GM18868 (cell line): Measurements from ENCODE around the gene POMC.
"Not testable (repeated sequence)": the region's sequence is repeated elsewhere in the genome, so short reads cannot be mapped to it uniquely, and the experiment has no call there.

Experiments
- ATAC-seq: cut with Tn5 transposase; IDR thresholded peaks from one replicate; pipeline ENCODE4 v1.9.1; 2021; ENCODE audit warnings: mild to moderate bottlenecking, moderate library complexity; ENCODE audit not compliant: unreplicated experiment

POMC gene

GRCh38 chr2:25168256-25169072 lies at the start of gene POMC:
Gene POMC (minus strand): TSS chr2:25168580. CDS start chr2:25164772, 3,808 bp downstream.
- ATAC-seq, result peak; percentile 39

GRCh38 chr2:25218100-25218499 lies 49.7 kb upstream of the POMC start:
- ATAC-seq, result no peak

DNA sequence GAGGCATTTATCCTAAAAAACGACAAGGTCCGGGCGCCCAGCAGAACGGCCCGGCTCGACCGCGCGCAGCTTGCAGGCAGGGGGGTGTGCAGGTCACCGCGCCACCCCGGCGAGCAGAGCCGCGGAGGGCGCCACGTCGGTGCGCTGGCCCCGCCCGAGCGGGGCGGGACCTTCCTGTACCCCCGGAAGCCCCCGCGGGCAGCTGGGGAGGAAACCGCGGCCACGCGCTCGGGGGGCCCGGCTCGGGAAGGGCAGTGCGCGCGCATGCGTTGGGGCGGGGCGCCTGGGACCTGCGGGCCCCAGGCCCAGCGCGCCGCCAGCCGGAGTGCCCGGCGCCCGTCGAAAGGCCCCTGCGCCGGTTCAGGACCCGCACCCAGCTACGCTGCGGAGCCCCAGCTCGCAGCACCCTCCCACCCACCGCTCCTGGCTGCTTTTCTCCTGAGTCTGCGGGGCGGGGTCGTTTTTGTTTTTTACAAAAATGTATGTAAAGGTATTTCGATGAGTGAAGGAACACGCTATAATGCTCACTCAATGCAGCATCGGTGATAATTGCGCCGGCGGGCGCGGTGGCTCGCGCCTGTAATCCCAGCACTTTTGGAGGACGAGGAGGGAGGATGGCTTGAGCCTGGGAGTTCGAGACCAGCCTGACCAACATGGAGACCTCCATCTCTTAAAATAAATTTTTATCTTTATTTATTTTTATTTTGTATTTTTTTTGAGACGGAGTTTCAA lies 47.7 kb upstream of the POMC start:
- peak; percentile 77 for ATAC-seq

DNA sequence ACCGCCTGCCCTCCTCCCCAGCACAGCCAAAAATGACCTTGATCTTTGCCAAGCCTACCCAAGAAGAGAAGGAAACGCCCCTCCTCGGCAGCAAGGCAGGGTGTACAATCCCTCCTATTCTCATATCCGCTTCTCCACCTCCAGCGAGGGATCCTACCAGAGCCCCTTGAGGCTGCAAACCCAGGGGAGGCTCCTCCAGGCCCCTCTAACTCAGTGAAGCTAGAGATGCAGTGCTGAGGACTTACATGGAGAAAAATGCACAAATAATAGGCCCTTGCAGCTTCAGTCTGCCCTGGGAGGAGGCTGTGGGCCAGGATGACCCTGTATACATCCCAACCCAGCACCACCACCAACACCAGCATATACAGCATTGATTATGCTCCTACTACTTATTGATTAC lies 46.9 kb upstream of the POMC start:
- ATAC-seq, result no peak

DNA sequence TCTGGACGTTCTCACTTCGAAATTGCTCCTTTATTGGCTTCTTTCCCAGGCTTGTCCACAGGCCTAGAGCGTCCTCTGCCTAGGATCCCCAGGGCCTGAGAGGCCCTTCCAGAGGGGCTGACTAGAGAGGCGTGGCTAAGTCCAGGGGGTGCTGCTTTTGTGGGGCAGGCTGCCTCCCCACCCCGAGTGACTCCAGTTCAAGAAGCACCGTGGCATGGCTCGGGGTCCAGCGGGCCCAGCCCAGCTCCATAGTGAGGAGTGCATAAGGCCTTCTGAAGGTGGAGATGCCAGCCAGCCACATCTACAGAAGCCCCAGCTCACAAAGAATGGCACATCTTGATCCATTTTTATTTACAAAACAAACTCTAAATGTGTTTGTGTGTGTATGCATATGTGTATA lies 44.8 kb upstream of the POMC start:
- ATAC-seq, result no peak

DNA sequence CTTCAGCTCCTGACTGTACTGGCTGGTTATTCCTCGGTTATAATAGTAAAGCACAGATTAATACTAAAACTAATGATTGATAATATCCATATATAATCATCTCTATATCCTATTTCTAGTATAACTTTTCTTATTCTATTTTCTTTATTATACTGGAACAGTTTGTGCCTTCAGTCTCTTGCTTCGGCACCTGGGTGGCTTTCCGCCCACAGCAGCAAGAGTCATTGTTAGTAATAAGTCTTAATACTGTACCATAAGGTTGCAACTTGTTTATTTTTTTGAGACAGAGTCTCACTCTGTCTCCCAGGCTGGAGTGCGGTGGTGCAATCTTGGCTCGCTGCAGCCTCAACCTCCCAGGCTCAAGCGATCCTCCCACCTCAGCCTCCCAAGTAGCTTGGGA lies 42.5 kb upstream of the POMC start:
- ATAC-seq, result not testable (repeated sequence)

DNA sequence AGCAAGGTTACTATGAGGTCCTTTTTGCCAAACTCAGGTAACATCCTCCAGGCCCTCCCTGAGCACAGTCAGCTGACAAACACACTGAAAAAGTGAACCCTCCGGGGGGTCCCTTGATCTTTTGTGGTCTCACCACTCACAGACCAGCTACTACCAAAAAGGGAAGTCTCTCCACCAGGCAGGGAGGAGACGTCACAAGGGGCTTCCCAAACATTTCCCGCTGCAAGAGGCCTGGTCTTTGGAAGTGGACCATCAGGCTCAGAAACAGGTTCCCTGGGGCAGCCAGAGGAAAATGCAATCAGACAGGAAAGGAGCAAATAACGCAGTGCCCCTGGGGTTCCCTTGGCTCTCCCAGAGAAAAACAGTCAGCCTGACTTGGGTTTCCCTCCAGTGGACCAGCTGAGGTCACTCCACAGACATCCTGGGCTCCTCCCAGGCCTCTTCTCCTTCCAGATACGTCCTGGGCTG lies 38.7 kb upstream of the POMC start:
- ATAC-seq, result no peak

DNA sequence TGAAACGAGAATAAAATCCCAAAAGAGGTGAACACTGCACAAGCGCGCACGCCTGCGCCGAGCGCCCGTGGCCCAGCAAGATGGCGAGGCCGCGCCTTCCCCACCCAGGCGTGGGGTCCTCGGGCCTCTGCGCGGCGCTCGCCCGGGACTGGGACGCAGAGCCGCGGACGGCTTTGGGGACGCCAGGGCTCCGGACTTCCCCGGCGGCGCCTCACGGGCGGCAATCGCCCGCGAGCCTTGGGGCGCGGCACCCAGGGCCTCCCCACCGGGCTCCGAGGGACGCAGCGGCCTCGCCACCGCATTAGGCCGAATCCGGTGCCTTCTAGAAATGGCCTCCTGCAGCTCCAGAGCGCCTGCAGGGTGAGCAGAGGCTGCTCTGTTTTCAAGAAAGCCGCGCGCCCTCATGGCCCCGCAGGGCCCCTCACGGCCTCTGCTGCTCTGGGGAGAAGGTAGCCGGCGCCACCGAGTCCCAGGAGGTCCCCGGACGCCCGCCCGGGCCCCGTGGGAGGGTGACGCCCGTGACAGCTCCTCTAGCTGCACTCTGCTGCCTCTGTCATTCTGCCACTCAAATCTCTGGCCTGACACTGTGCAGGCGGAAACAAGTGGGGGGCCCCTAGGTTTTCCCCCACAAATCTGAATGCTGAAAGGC lies 35.9 kb upstream of the POMC start:
- no peak for ATAC-seq

DNA sequence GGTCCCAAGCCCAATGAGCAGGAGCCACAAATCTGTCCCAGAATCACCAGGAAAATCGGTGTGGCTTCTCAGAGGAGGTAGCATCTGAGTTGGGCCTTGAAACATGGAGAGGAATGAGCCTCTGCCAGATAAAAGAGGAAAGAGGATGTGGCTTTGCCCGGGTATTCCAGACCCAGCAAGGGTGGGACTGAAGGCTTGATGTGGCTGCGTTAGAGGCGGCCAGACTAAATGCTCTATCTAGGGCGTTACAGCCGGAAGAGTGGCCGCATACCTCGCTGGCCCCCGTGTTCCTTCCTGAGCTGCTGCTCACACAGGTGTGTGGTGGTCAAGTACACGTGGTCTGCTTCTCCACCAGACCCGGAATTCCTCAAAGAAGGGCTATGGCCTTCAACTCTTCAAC lies 33.9 kb upstream of the POMC start:
- no peak for ATAC-seq

GRCh38 chr2:25201794-25202193 lies 33.4 kb upstream of the POMC start:
- ATAC-seq, result no peak

DNA sequence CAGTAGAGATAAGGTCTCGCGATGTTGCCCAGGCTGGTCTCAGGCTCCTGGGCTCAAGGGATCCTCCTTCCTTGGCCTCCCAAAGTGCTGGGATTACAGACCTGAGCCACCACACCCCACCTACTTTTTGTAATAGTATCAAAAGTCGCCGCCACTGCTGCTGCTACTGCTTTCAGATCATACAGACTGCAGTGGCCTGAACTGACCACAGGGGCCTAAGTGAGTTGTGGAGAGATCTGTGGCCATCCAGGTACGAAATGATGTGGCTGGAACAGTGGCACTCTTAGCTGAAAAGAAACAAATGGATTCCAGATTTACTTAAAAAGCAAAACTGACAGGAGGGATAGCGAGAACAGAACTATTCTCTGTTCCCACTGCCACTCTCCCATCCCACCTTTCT lies 32.9 kb upstream of the POMC start:
- no peak for ATAC-seq

DNA sequence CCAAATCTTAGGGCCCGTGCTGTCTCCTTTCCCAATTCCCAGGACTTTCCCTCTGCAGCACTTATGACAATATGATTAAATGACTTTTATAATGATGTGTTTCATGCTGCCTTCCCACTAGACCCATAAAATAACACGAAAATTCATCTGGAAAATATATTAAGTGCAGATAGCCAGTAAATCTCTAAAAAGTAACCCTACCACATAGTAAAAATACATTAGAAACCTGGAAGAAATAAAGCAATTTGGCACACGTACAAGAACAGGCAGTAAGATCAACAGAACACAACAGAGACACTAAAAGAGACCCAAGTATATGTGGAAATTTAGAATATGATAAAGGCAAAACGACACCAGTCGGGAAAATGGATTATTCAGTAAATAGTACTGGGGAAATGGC lies 30.2 kb upstream of the POMC start:
- no peak for ATAC-seq

GRCh38 chr2:25198209-25198525 lies 29.8 kb upstream of the POMC start:
- ATAC-seq, result no peak

- no peak for ATAC-seq
Measured at GRCh38 chr2:25197336-25198208, 29.2 kb upstream of the POMC start.

- no peak for ATAC-seq
Measured at GRCh38 chr2:25194576-25195122, 26.3 kb upstream of the POMC start.

- no peak for ATAC-seq
Measured at GRCh38 chr2:25190536-25190935, 22.2 kb upstream of the POMC start.

DNA sequence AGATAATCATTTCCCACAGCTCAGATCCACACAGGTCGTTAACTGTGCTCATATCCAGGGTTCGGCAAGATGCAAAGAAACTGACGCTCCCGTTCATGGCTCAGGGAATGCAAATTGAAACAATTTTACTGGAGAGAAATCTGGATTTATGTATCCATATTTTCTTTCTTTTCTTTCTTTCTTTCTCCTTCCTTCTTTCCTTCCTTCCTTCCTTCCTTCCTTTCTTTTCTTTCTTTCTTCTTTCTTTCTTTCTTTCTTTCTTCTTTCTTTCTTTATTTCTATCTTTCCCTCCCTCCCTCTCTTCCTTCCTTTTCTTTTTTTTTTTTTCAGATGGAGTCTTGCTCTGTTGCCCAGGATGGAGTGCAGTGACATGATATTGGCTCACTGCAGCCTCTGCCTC lies 20.0 kb upstream of the POMC start:
- no peak for ATAC-seq

- no peak for ATAC-seq
Measured at GRCh38 chr2:25187729-25188350, 19.5 kb upstream of the POMC start.

- no peak for ATAC-seq
Measured at GRCh38 chr2:25184254-25184653, 15.9 kb upstream of the POMC start.

GRCh38 chr2:25178976-25179375 lies 10.6 kb upstream of the POMC start:
- no peak for ATAC-seq
